NB4 (cell line): ENCODE measurements around the gene SLC29A3.

Source experiments
- MYC ChIP-seq: IDR thresholded peaks from 2 replicates; pipeline ENCODE4 v1.6.1; 2011; ENCODE audit warnings: low read depth, low read length
- POLR2A ChIP-seq: IDR thresholded peaks from 2 replicates; pipeline ENCODE4 v1.6.1; 2011; ENCODE audit warnings: mild to moderate bottlenecking; ENCODE audit not compliant: insufficient read length; ENCODE audit errors: extremely low read depth
- TF ChIP-seq, protein P1 (sequence below): IDR thresholded peaks from one replicate; pipeline ENCODE4 v1.5.1; 2012; ENCODE audit warnings: low read depth, low read length
- TF ChIP-seq, protein P2 (sequence below): IDR thresholded peaks from 2 replicates; pipeline ENCODE4 v1.6.1; 2011; ENCODE audit warnings: low read depth, low read length

DNA sequence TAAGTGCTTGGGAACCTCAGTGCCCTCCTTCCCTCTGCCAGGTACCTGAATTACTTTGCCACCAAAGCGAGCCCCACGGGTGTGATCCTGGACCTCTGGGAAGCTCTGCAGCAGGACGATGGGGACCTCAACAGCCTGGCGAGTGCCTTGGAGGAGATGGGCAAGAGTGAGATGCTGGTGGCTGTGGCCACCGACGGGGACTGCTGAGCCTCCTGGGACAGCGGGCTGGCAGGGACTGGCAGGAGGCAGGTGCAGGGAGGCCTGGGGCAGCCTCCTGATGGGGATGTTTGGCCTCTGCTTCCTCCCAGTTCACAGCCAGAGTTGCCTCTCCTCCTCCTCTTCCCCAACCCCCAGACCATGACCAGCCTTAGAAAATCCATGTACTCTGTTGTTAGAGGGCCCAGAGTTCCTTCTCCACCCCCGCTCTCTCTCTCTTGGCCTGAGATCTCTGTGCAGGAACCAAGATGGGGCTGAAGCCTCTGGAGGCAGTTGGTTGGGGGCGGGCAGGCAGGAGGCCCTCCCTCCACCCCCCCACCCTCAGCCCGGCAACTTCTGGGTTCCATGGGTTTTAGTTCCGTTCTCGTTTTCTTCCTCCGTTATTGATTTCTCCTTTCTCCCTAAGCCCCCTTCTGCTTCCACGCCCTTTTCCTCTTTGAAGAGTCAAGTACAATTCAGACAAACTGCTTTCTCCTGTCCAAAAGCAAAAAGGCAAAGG lies 19.8 kb upstream of the SLC29A3 start:
- TF ChIP-seq, protein P1, sequence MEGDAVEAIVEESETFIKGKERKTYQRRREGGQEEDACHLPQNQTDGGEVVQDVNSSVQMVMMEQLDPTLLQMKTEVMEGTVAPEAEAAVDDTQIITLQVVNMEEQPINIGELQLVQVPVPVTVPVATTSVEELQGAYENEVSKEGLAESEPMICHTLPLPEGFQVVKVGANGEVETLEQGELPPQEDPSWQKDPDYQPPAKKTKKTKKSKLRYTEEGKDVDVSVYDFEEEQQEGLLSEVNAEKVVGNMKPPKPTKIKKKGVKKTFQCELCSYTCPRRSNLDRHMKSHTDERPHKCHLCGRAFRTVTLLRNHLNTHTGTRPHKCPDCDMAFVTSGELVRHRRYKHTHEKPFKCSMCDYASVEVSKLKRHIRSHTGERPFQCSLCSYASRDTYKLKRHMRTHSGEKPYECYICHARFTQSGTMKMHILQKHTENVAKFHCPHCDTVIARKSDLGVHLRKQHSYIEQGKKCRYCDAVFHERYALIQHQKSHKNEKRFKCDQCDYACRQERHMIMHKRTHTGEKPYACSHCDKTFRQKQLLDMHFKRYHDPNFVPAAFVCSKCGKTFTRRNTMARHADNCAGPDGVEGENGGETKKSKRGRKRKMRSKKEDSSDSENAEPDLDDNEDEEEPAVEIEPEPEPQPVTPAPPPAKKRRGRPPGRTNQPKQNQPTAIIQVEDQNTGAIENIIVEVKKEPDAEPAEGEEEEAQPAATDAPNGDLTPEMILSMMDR, result no peak
- TF ChIP-seq MYC (no peak), POLR2A (no peak)
- TF ChIP-seq, protein P2, sequence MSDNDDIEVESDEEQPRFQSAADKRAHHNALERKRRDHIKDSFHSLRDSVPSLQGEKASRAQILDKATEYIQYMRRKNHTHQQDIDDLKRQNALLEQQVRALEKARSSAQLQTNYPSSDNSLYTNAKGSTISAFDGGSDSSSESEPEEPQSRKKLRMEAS, result no peak
